CD4-positive, alpha-beta T cell treated with Interleukin-17A for 4 hours (primary cell): ENCODE results near the gene MRPS23.

Experiments
- DNase-seq: peaks from one replicate; pipeline ENCODE4 v3.0.0-alpha.2; 2020; ENCODE audit warnings: mixed read lengths

MRPS23 gene

GRCh38 chr17:57834146-57834741 is 15.6 kb downstream of the MRPS23 start:
- DNase-seq, result no peak

GRCh38 chr17:57833179-57833939 is 16.5 kb downstream of the MRPS23 start:
- DNase-seq, result peak; percentile 80

GRCh38 chr17:57832314-57833178 is 17.3 kb downstream of the MRPS23 start:
- DNase-seq, result no peak

- no peak for DNase-seq
These were observed 19.0 kb downstream of the MRPS23 start for GRCh38 chr17:57830880-57831279.

GRCh38 chr17:57823469-57824401 is 26.1 kb downstream of the MRPS23 start:
- DNase-seq, result no peak

GRCh38 chr17:57819867-57820266 is 30.0 kb downstream of the MRPS23 start:
- no peak for DNase-seq

- no peak for DNase-seq
These were observed 30.6 kb downstream of the MRPS23 start for GRCh38 chr17:57819285-57819684.

GRCh38 chr17:57818066-57818465 is 31.8 kb downstream of the MRPS23 start:
- DNase-seq, result no peak

- no peak for DNase-seq
These were observed 32.5 kb downstream of the MRPS23 start for GRCh38 chr17:57817299-57817698.

- DNase-seq, result no peak
These were observed 35.4 kb downstream of the MRPS23 start for GRCh38 chr17:57814421-57814820.

- DNase-seq, result no peak
These were observed 38.1 kb downstream of the MRPS23 start for GRCh38 chr17:57811638-57812280.

- DNase-seq, result no peak
These were observed 38.9 kb downstream of the MRPS23 start for GRCh38 chr17:57810721-57811637.

GRCh38 chr17:57809879-57810278 is 40.0 kb downstream of the MRPS23 start:
- DNase-seq, result no peak

- DNase-seq, result no peak
These were observed 41.0 kb downstream of the MRPS23 start for GRCh38 chr17:57808882-57809281.

- no peak for DNase-seq
These were observed 43.5 kb downstream of the MRPS23 start for GRCh38 chr17:57806167-57806830.

- DNase-seq, result no peak
These were observed 46.8 kb downstream of the MRPS23 start for GRCh38 chr17:57803021-57803420.

GRCh38 chr17:57801044-57801711 is 48.7 kb downstream of the MRPS23 start:
- no peak for DNase-seq

GRCh38 chr17:57794841-57795240 is 55.0 kb downstream of the MRPS23 start:
- DNase-seq, result no peak

GRCh38 chr17:57788725-57789124 is 61.1 kb downstream of the MRPS23 start:
- no peak for DNase-seq

GRCh38 chr17:57785022-57785421 is 64.8 kb downstream of the MRPS23 start:
- DNase-seq, result no peak
